HL-60/S4 treated with retinoic acid at 250 ng/mL for 4 days and 3 days (cell line): ENCODE data around the gene FAM149B1.

ENCODE experiments used
- in situ Hi-C: fragments of 300-500 bp; cut with MboI; formaldehyde crosslinking; loops from 2 replicates; pipeline ENCODE4 v1.7.0; 2022; ENCODE audit warnings: low sequenced_read_pairs

The FAM149B1 gene

GRCh38 chr10:73172867-73173266 is 4.9 kb downstream of the FAM149B1 start:
- in situ Hi-C loops = no loop called here

GRCh38 chr10:73174148-73174925 is 6.4 kb downstream of the FAM149B1 start:
- in situ Hi-C loops = no loop called here

- in situ Hi-C loops = no loop called here
These were observed 14.6 kb downstream of the FAM149B1 start for GRCh38 chr10:73182568-73182967.

- in situ Hi-C loops = no loop called here
These were observed 15.9 kb downstream of the FAM149B1 start for GRCh38 chr10:73183667-73184281.

GRCh38 chr10:73186266-73186665 is 18.3 kb downstream of the FAM149B1 start:
- in situ Hi-C loops = no loop called here

GRCh38 chr10:73190188-73190587 is 22.3 kb downstream of the FAM149B1 start:
- in situ Hi-C loops = no loop called here

GRCh38 chr10:73205081-73205480 is 37.2 kb downstream of the FAM149B1 start:
- in situ Hi-C loops = no loop called here

- in situ Hi-C loops = no loop called here
These were observed 38.0 kb downstream of the FAM149B1 start for GRCh38 chr10:73205890-73206289.

GRCh38 chr10:73206385-73206784 is 38.5 kb downstream of the FAM149B1 start:
- in situ Hi-C loops = no loop called here

- in situ Hi-C loops = no loop called here
These were observed 40.0 kb downstream of the FAM149B1 start for GRCh38 chr10:73207883-73208282.

GRCh38 chr10:73209705-73210104 is 41.8 kb downstream of the FAM149B1 start:
- in situ Hi-C loops = no loop called here

GRCh38 chr10:73210395-73211105 is 42.6 kb downstream of the FAM149B1 start:
- in situ Hi-C loops = no loop called here

GRCh38 chr10:73211106-73211811 is 43.3 kb downstream of the FAM149B1 start:
- in situ Hi-C loops = no loop called here

GRCh38 chr10:73215749-73216148 is 47.8 kb downstream of the FAM149B1 start:
- in situ Hi-C loops = no loop called here

- in situ Hi-C loops = no loop called here
These were observed 49.7 kb downstream of the FAM149B1 start for GRCh38 chr10:73217628-73218027.

GRCh38 chr10:73218431-73219191 is 50.7 kb downstream of the FAM149B1 start:
- in situ Hi-C loops = no loop called here

- in situ Hi-C loops = no loop called here
These were observed 51.5 kb downstream of the FAM149B1 start for GRCh38 chr10:73219384-73219783.

- in situ Hi-C loops = no loop called here
These were observed 53.1 kb downstream of the FAM149B1 start for GRCh38 chr10:73220989-73221388.

- in situ Hi-C loops = no loop called here
These were observed 57.6 kb downstream of the FAM149B1 start for GRCh38 chr10:73225518-73225917.

- in situ Hi-C loops = no loop called here
These were observed 58.7 kb downstream of the FAM149B1 start for GRCh38 chr10:73226663-73227062.

- in situ Hi-C loops = no loop called here
These were observed 60.3 kb downstream of the FAM149B1 start for GRCh38 chr10:73228247-73228646.
